Posterior cingulate gyrus (tissue), 11 donors: Measurements from ENCODE around the gene DTL.
"Not testable (repeated sequence)": the region's sequence is repeated elsewhere in the genome, so short reads cannot be mapped to it uniquely, and the experiment has no call there.

Source experiments
- DNase-seq, 10 donors: peaks; one replicate each; pipeline versions ENCODE4 v3.0.0 to v3.0.0-alpha.2; 2020 to 2021; ENCODE audit warnings: mixed read lengths in 3 of 10
- intact Hi-C: fragments of 100-400 bp; cut with DNase I; formaldehyde crosslinking; loops from one replicate; pipeline ENCODE4 v1.15.1; 2023

Gene DTL

GRCh38 chr1:212035123-212035834 is at the start of gene DTL, which contains the start of gene INTS7:
TSS of gene DTL (plus strand) at chr1:212035748. CDS start at chr1:212035891, 143 bp downstream.
TSS of gene INTS7 (minus strand) at chr1:212035557. CDS start at chr1:212035437, 120 bp downstream.
- peak; percentile 96 to 100 (median 98) for DNase-seq
- intact Hi-C loops = loop anchor here (1.0 to 5.0 kb wide), 3 partner anchors 205 to 353 kb away; partner anchors contain the start of genes LPGAT1 and PPP2R5A

GRCh38 chr1:211986628-211987254 is 48.8 kb upstream of the DTL start:
- DNase-seq = no peak
- intact Hi-C loops = no loop called here

GRCh38 chr1:211991695-211992094 is 43.9 kb upstream of the DTL start:
- intact Hi-C loops = no loop called here
- no peak for DNase-seq

GRCh38 chr1:211997426-211997825 is 38.1 kb upstream of the DTL start:
- DNase-seq, intact Hi-C loops: not testable (repeated sequence)

GRCh38 chr1:212002536-212002935 is 33.0 kb upstream of the DTL start:
- no peak for DNase-seq
- intact Hi-C loops = no loop called here

GRCh38 chr1:212004895-212005608 is 30.5 kb upstream of the DTL start:
- intact Hi-C loops = no loop called here
- no peak for DNase-seq

- intact Hi-C loops = no loop called here
- DNase-seq = no peak
Measured at GRCh38 chr1:212007178-212007577, 28.4 kb upstream of the DTL start.

GRCh38 chr1:212007886-212008285 is 27.7 kb upstream of the DTL start:
- DNase-seq = no peak
- intact Hi-C loops = no loop called here

- intact Hi-C loops = no loop called here
- no peak for DNase-seq
Measured at GRCh38 chr1:212009561-212009960, 26.0 kb upstream of the DTL start.

- intact Hi-C loops = no loop called here
- no peak for DNase-seq
Measured at GRCh38 chr1:212010004-212010403, 25.5 kb upstream of the DTL start.

GRCh38 chr1:212012034-212012740 is 23.4 kb upstream of the DTL start:
- peak in 8 of 10 donors; percentile 34 to 88 (median 52) for DNase-seq
- intact Hi-C loops = no loop called here

- intact Hi-C loops = no loop called here
Measured at GRCh38 chr1:212013672-212014071, 21.9 kb upstream of the DTL start.

GRCh38 chr1:212020975-212021374 is 14.6 kb upstream of the DTL start:
- intact Hi-C loops = no loop called here
- no peak for DNase-seq

More at GRCh38 chr1:212013672-212014071, 21.9 kb upstream of the DTL start:
- no peak for DNase-seq

- no peak for DNase-seq
- intact Hi-C loops = no loop called here
Measured at GRCh38 chr1:212021563-212021962, 14.0 kb upstream of the DTL start.

- DNase-seq, intact Hi-C loops: not testable (repeated sequence)
Measured at GRCh38 chr1:212022908-212023307, 12.6 kb upstream of the DTL start.

- DNase-seq = no peak
- intact Hi-C loops = no loop called here
Measured at GRCh38 chr1:212024469-212025149, 10.9 kb upstream of the DTL start.

- intact Hi-C loops, DNase-seq: not testable (repeated sequence)
Measured at GRCh38 chr1:212027727-212028126, 7.8 kb upstream of the DTL start.

GRCh38 chr1:212030936-212031528 is 4.5 kb upstream of the DTL start:
- intact Hi-C loops = no loop called here
- no peak for DNase-seq

- intact Hi-C loops = loop anchor here (1.0 to 5.0 kb wide), 3 partner anchors 204 to 352 kb away; partner anchors contain the start of genes LPGAT1 and PPP2R5A
- peak in 1 of 10 donors; percentile 2 for DNase-seq
Measured at GRCh38 chr1:212034516-212035122, 929 bp upstream of the DTL start.
